Jurkat, Clone E6-1 (cell line): ENCODE data around the gene ZC3HAV1L.
"Not testable (repeated sequence)": the region's sequence is repeated elsewhere in the genome, so short reads cannot be mapped to it uniquely, and the experiment has no call there.

Source experiments
- DNase-seq: peaks from one replicate; pipeline ENCODE4 v3.0.0-alpha.2; 2011; ENCODE audit warnings: low read depth, low spot score
- H3K4me3 ChIP-seq: 2 replicates; pipeline ENCODE4 v1.5.1; 2011; ENCODE audit warnings: mild to moderate bottlenecking, low read length, control low read depth, moderate library complexity

The ZC3HAV1L gene

GRCh38 chr7:139058943-139059342 is 23.1 kb upstream of the ZC3HAV1L start:
- no peak overlapping the region for H3K4me3 ChIP-seq
- DNase-seq, result no peak

- DNase-seq, result no peak
- H3K4me3 ChIP-seq, result no peak overlapping the region
Measured at GRCh38 chr7:139055674-139056073, 19.8 kb upstream of the ZC3HAV1L start.

- not testable (repeated sequence) for H3K4me3 ChIP-seq, DNase-seq
Measured at GRCh38 chr7:139054656-139055055, 18.8 kb upstream of the ZC3HAV1L start.

- H3K4me3 ChIP-seq, result no peak overlapping the region
- DNase-seq, result no peak
Measured at GRCh38 chr7:139054101-139054500, 18.3 kb upstream of the ZC3HAV1L start.

- DNase-seq, result no peak
- no peak overlapping the region for H3K4me3 ChIP-seq
Measured at GRCh38 chr7:139051655-139052054, 15.8 kb upstream of the ZC3HAV1L start.

GRCh38 chr7:139049936-139050335 is 14.1 kb upstream of the ZC3HAV1L start:
- H3K4me3 ChIP-seq, result no peak overlapping the region
- no peak for DNase-seq

GRCh38 chr7:139049111-139049510 is 13.3 kb upstream of the ZC3HAV1L start:
- no peak overlapping the region for H3K4me3 ChIP-seq
- DNase-seq, result no peak

- no peak for DNase-seq
- H3K4me3 ChIP-seq, result no peak overlapping the region
Measured at GRCh38 chr7:139047970-139048369, 12.1 kb upstream of the ZC3HAV1L start.

GRCh38 chr7:139046143-139046542 is 10.3 kb upstream of the ZC3HAV1L start:
- no peak for DNase-seq
- H3K4me3 ChIP-seq, result no peak overlapping the region

GRCh38 chr7:139044813-139045794 is 9.3 kb upstream of the ZC3HAV1L start:
- DNase-seq, result peak; percentile 64
- H3K4me3 ChIP-seq, result no peak overlapping the region

GRCh38 chr7:139043823-139044812 is 8.3 kb upstream of the ZC3HAV1L start:
- no peak overlapping the region for H3K4me3 ChIP-seq
- DNase-seq, result no peak

- H3K4me3 ChIP-seq, result no peak overlapping the region
- DNase-seq, result no peak
Measured at GRCh38 chr7:139041378-139042085, 5.7 kb upstream of the ZC3HAV1L start.

GRCh38 chr7:139038691-139039090 is 2.8 kb upstream of the ZC3HAV1L start:
- no peak for DNase-seq
- H3K4me3 ChIP-seq, result no peak overlapping the region

GRCh38 chr7:139036901-139037300 is 1.1 kb upstream of the ZC3HAV1L start:
- DNase-seq, result no peak
- H3K4me3 ChIP-seq, result no peak overlapping the region

- peak overlapping the region; percentile 74 for H3K4me3 ChIP-seq
- peak; percentile 56 for DNase-seq
Measured at GRCh38 chr7:139034855-139035585, 822 bp downstream of the ZC3HAV1L start.

- DNase-seq, result no peak
- H3K4me3 ChIP-seq, result peak overlapping the region; percentile 74
Measured at GRCh38 chr7:139034336-139034735, 1.5 kb downstream of the ZC3HAV1L start.

GRCh38 chr7:139033346-139034114 is 2.3 kb downstream of the ZC3HAV1L start:
- DNase-seq, result no peak
- H3K4me3 ChIP-seq, result no peak overlapping the region

- no peak for DNase-seq
- no peak overlapping the region for H3K4me3 ChIP-seq
Measured at GRCh38 chr7:139032473-139032872, 3.4 kb downstream of the ZC3HAV1L start.
